Stimulated activated naive CD4-positive, alpha-beta T cell treated with Interleukin-2 at 50 U/mL for 16 hours (primary cell): ENCODE data around the gene KLHL6.
"Not testable (repeated sequence)": the region's sequence is repeated elsewhere in the genome, so short reads cannot be mapped to it uniquely, and the experiment has no call there.

Experiments
- DNase-seq: peaks from one replicate; lab custom pipeline; 2025; lab: John Stamatoyannopoulos, UW

Gene KLHL6

DNA sequence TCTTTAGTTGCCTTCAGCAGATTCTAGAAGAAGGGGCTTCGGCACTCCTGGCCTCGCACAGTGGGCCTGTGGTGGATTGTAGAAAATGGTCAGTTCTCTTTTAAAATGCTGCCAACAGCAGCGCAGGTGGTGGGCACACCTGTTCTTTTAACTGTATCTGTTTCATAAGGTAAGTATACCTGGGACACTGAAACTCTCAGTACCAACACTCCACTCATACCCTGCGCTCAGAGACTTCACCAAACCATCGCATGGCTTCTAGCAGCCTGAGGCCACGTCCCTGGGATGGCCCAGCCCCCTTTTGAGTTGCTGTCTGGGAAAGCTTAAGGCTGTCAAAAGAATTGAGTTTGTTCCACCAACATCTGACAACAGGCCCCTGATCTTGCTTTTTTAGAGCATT, 70.4 kb downstream of the KLHL6 start:
- no peak for DNase-seq

DNA sequence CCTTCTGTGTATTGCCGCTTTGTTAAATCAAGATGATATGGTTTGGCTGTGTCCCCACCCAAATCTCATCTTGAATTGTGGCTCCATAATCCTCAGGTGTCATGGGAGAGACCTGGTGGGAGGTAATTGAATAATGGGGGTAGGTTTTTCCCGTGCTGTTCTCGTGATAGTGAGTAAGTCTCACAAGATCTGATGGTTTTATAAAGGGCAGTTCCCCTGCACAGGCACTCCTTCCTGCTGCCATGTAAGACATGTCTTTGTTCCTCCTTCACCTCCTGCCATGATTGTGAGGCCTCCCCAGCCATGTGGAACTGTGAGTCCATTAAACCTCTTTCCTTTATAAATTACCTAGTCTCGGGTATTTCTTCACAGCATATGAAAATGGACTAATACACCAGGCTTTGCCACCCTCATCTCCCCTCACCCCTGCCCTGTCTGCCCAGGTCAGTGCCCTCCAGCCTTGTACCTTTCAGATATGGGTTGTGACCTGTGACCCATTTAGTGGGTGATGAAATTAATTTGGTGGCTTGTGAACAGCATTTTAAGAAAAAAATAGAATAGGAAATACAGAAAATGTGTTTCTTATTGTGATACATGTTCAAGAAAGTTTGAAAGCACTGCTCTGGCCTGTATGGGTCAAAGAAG, 71.0 kb downstream of the KLHL6 start:
- no peak for DNase-seq

DNA sequence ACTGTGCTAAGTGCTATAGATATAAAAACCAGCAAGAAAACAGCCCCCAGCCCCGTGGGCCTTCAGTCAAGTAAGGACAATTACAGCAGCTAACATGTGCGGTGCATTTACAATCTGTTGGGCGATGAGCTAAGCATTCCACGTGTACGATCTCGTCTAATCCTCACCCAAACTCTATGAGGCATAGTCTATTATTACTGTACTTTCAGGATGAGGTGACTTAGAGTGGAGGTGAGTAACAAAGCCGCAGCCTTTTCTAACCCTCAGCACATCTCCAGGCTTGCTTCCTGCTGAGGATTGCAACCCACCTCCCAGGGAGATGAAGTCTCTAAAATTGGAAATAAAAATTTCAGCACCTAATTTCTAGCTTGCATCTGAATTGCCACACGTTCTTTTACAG, 73.9 kb downstream of the KLHL6 start:
- no peak for DNase-seq

DNA sequence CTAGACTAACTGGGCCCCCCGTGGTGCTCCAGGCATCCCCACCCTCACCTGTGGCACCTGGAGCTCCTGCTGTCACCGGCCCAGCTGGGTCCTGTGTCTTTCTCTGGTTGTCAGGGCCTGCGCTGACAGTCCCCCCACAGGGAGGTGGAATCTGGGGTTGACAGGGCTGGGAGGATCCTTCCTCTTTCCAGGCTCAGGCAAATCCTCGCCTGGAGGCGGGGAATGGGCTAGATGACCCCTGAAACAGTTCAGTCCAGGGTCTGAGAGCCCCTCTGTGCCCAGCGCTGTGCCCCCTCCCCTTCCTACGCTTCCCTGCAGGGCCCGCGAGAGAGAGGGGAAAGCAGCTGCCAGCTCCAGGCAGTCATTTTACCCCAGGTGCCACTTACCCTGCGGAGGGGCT, 77.0 kb downstream of the KLHL6 start:
- DNase-seq, result no peak

DNA sequence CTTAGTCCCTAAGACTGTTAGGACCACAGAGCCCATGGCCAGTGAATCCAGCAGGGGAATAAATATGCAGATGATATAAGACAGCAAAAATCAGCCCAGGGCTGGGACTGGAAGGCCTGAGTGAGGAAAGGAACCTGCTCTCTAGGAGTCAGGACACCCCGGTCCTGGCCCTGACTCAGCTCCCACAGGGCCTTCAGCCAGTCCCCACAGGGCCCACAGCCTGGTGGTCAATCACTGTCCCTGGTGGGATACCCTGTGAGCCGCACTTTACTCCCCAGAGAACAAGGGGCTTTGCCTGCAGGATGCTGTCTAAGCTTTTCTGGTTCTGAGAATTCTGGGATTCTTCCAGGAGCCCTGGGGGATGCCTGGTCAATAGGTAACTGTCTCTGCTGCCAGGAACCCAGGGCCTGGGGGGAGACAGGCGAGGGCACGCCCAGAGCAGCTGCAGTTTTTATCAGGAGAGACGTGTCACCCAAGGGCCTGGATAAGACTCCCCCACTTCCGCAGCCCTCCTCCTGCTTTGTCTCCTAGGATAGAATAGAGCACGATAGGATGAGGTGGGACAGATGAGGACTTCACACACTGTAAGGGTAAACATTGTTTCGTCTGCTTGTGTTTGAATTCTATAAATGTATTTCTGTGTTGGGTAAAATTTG, 77.6 kb downstream of the KLHL6 start:
- no peak for DNase-seq

DNA sequence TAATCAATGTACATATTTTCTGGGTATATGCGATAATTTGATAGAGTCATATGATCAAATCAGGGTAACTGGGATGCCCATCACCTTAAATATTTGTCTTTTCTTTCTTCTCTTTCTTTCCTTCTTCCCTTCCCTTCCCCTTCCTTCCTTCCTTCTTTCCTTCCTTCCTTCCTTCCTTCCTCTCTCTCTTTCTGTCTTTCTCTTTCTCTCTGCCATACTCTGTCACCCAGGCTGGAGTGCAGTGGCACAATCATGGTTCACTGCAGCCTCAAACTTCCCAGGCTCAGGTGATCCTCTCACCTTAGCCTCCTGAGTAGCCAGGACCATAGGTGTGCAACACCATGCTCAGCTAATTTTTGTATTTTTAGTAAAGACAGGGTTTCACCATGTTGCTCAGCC, 79.7 kb downstream of the KLHL6 start:
- not testable (repeated sequence) for DNase-seq

DNA sequence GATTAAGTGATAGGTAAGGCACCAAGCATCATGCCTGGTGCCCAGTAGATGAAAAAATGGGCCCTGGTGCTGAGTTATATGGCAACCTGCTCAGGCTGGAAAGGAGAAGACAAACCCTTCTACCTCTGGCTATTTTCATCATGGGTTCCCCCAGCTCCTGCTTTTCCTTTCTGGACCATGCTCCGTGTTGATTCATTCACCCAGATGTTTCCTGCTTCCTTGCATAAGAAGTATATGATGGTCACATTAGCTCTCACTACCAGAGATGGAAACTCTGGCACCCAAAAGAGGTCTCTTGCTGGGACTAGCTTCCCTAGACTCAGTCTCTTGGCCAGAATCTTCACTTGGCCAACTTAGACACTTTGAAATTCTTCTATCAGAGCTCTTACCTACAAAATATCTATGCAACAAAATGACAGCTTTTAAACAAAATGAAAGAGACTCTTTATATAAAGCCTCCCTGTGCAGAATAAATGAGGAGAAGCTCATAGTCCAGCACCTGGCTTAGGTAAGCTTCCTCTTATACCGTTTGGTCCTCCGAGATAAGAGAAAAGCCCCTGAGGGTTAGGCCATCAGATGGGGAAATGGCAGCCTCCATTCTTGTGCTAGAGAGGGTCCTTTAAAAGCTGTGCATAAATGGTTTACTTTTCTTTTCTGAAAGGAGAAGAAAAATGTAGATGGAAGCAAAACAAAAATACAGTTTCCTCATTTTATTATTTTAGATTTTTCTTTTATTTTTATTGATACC, 80.3 kb downstream of the KLHL6 start:
- DNase-seq, result no peak

DNA sequence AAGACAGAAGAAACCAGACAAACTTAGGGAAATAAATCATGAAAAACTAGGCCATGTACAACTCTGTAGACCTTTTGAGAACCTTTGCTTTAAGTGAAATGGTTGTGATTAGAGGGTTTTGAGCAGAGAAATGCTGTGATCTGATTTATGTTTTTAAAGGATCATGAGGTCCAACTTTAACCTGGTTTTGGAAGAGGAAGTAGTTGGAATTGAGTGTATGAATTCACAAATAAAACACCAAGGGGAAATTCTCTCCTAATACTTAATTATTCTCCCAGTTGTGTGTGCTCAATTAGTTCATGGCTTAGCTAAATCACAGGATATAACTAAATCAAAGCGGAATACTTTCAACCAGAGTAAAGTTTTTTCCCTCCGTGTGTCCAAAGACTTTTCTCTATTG, 81.5 kb downstream of the KLHL6 start:
- DNase-seq, result no peak

DNA sequence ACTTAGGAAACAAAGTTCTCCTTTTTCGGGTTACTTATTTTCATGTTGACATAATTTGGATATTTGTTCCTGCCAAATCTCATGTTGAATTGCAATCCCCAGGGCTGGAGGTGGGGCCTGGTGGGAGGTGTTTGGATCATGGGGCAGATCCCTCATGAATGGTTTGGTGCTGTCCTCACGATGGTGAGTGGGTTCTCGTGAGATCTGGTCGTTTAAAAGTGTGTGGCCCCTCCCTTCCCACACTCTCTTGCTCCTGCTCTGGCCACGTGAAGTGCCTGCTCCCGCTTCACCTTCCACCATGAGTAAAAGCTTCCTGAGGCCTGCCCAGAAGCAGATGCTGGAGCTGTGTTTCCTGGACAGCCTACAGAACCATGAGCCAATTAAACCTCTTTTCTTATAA, 83.4 kb downstream of the KLHL6 start:
- DNase-seq, result no peak

DNA sequence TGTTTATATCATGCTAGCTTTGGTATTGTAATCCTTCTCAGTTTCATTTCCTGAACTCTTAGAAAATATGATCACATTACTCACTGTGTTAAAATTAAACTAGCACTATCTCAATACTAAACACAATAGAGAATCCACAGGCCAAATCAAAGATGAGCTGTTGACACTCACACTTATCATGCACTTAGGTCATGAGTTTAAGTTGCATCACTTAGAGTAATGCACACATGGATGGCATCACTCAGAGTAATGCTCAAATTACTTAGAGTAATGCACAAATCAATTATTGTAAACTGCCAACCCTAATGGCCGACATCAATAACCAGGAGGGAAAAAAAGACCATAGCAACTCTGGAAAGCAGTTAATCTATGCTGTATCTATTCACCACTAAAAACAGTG, 87.1 kb downstream of the KLHL6 start:
- no peak for DNase-seq

DNA sequence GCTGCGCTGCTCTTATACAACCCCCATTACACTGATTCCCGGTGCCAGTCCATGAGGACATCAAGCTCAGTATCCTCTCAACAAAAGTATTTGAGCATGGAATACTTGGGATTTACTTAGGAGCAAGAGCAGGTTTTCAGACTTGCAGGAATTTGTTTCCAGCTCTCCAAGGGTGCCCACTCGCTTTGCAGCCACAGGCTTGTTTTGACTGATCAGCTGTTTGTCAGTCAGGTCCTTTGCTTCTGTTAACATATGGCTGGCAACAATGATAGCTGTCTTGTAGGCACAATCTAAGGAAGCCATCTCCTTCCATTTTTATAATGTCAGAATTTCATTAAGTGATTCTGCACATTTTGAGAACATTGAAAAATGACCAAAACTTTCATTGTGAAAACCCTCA, 88.9 kb downstream of the KLHL6 start:
- DNase-seq, result no peak

DNA sequence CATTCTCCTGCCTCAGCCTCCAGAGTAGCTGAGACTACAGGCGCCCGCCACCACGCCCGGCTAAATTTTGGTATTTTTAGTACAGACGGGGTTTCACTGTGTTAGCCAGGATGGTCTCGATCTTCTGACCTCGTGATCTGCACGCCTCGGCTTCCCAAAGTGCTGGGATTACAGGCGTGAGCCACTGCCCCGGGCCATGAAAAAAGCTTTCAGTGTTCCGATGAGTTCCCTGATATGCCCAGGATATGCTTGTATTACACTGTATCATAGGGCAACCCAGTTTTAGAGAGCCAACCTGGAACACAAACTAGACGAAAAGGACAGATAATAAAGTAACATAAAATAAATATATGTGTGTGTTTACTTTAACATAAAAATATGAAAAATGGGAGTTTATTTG, 89.8 kb downstream of the KLHL6 start:
- not testable (repeated sequence) for DNase-seq

DNA sequence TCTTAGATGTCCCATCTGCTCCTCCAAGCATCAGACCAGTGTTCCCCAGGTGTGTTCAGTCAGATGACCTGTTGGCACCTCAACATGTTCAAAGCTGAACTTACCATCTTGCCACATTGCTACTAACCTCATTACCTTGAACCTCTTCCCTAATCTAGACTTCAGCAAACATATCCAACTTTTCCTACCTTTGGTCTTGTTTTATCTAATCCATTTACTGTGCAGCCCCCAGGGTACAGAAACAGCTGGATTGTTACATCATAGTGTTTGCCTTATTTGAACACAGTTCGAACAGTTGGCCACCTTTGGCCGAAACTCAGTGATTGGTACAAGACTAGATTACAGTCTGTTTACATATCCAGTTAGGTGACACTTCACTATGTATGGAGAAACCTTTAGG, 91.0 kb downstream of the KLHL6 start:
- DNase-seq, result no peak

DNA sequence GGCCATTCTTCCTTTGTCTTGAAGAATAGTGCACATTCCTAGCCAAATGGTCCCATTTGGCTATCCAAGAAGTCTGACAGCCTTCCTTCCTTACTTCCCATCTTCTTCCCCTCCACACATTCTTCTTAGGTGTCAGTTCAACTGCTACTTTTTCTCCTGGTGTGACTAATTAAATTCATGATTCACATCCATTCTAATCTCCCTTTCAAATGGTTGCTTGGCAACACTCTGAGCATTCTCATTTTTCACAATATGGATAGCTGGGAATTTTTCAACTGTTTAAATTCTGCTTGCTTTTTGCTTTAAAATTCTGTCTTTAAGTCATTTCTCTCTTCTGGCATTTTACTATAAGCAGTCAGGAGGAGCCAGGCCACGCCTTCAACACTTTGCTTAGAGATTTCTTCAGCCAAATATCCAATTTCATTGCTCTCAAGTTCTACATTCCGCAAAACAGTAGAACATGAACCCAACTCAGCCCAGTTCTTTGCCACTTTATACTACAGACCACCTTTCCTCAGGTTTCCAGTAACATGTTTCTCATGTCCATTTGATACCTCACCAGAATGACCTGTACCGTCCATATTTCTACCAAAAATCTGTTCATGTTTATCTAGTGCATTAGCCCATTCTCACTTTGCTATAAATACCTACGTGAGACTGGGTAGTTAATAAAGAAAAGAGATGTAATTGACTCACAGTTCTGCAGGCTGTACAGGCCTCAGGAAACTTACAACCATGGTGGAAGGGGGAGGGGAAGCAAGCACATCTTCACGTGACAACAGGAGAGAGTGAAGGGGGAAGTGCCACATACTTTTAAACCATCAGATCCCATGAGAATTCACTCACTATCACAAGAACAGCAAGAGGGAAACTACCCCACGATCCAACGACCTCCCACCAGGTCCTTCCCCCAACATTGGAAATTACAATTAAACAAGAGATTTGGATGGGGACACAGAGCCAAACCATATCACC, 95.1 kb downstream of the KLHL6 start:
- no peak for DNase-seq

DNA sequence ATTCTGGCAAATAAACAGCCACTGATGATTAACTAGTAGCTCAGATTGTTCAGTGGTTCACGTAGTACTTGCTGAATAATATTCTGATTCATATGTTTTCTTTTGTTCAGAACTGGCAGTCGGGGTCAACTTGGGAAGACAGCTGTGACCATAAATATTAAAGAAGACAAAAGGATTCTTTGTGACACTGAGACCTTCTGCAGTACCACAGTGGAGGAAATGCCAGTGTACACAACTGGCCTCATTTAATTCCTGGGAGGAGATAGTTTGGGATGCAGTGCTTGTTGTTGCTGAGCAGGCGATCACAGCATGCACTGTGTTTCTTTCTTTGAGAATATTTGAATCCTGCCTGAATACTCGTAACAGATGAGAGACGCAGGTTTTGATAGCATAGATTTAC, 100.4 kb downstream of the KLHL6 start:
- no peak for DNase-seq

DNA sequence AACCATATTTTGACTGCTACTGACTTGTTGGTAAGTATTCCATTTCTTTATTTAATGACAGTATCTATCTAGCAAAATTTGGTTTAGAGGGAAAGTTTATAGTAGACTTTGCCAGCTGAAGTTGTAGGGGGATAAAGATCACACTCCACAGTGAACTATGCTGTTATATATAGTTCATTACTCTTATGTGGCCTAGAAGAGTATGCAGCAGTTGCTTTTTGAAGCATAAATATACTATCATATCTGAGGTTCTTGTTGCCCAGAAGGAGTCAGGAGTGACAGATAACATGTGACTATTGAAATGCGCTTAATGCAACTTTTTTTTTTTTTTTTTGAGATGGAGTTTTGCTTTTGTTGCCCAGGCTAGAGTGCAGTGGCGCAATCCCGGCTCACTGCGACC, 101.4 kb downstream of the KLHL6 start:
- no peak for DNase-seq

DNA sequence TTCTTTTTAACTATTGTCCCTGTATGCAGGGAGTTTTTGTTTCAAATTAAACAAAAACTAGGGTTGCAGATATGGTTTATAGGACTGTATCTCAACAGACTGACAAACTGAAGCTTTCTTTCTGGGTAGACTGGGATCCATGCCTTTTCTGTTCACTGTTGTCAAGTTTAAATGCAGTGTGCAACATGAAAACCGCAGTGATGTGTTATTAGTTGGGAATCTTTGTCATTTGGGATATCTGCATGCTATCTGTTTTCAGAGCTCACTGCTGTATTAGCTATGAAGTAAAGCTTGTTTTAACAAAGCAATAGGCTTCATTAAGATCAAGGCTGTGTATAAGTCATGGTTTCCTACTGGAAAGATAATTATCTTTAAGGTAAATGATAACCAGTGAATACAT, 105.7 kb downstream of the KLHL6 start:
- DNase-seq, result no peak

DNA sequence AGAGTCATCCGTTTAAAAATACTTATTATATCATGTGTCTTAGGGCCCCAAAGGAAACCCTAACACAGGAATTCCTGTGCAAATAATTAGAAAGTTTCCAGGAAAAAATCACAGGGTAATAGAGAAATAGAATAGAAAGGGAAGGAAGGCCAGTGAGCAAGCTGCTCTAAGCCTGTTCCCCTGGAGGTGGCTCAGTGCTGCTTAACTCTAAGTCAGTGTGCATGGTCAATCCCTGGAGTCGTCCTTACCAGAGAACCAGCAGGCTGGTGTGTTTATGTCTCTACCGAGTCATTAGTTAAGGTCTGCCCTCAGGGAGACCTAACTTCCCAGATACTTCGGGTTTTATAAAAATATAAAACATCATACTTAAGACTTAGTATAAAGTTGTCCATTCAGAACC, 106.1 kb downstream of the KLHL6 start:
- DNase-seq, result no peak

DNA sequence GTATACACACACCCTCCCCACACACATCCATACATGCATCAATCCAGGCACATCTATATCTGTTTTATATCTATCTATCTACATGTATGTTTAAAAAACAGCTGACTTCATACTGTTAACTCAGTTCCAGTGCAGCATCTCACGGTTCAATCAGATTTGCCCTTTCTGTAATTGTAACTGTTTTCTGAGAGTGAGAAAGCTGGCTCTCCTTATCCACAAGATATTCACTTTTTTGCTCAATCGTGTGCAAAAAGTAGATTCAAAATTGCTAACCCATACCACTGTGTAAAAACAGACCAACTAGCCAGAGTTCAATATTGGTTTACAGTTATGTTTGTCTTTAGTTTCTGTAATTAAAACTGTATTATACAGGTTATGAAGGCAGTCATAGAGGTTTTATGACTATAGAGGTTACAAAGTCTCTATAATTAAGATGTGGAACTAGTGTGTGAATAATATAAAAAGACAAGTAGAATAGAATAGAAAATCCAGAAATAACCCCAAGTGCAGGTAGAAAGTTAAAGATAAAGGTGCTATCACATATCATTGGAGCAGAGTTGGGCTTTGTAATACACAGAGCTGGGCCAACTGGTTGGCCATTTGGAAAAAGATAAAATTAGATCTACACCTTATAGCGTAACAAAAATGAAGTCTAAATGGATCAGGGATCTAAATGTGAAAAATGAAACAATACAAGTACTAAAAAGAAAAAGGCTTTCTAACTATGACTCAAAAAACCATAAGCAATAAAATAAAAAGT, 107.0 kb downstream of the KLHL6 start:
- no peak for DNase-seq

DNA sequence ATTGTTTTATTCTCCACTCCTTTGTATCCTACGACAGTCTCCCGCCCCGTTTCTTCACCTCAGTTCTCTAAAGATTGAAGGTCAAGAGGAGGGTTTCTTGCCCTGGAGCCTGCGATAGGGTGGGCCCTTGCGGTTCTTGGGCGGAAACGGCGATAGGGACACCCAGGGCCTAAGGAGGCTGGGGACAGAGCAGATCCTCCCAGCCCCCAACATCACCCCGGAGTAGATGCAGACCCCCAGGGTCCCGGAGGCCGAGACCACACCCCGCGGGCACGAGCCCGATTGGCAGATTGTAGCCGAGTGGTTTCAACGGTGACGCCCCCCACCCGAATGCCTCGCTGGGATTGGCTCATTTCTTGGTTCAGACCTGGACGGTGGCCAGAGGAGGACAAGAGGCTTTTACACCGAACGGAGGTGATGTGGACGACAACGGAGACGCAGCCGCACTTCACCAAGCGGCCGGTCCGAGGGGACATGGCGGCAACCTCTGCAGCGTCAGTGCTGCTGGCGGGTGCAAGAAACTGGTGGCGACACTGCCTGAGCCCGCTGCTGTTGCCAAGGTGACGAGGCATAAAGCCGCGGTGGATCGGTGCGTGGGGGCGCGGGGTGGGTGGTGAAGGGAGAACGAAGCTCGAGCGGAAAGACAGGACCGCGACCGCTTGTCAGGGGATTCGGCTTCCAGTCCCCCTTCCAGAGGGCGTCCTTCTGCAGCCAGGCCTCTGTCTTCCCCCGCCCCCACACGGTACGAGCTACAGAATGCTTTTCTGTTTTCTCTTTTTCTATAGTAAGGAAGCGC, 108.1 kb downstream of the KLHL6 start:
- DNase-seq, result peak; percentile 69

DNA sequence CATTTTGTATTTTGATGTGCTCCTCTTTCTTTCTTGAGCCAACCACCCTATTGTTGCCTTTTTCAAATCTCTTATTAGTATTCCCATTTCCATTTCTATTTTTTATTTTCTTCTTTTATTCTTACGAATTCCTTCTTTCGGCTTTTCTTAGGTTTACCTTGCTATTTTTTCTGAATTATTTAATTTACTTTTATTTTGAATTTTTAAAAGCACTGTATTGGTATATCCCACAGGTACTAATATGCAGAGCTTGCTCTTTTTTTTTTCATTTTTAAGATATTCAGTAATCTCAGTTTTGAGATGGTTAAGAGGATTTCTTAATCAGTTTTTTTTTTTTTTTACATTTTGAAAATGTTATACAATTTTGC, 108.7 kb downstream of the KLHL6 start:
- no peak for DNase-seq
